Measurements from ENCODE around the gene S100A4.
"Not testable (repeated sequence)": the region's sequence is repeated elsewhere in the genome, so short reads cannot be mapped to it uniquely, and the experiment has no call there.

Gene S100A4

DNA sequence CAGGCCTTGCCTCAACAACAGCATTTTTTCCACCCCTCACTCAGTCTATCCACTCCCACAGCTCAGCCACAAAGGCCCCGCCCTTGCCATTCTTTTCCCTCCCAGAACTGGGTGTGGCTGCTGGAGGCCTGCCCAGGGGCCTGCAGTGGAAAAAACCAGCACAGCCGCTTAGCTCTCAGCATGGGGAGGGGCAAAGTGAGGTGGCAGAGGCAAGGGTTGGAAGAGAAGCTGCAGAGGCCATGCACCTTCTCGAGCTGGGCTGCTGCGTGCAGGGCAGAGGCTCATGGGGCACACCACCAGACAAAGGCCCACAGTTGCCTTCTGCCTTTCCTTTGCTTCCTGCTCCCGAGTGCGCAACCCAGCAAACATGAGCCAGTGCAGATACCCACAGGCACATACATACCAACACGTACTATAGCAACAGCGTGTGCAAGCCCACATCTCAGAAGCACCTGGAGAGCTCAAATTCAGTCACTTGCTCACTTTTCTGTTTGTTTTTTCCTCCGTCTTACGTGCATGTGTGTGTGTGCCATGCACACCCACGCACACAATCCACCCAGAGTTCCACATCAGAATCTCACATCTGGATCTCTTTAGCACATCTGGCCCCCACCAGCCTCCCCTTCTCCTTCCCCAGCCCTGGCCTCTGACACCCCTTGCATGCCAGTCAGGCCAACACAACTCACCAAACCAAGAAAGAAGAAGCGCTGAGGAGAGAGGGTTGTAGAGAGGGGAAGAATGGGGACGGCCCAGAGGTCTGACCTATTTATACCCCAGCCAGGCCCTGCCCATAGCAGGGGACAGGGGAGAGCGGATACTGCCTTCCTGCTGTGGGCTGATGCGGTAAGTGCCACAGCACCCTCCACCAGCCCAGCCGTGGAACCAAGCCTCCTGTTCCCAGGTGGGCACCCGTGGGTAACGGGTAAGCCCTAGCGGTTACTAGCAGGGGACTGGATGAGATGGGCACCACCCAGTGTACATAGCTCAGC lies at the start of gene S100A4:
Gene S100A4 (minus strand): TSS at position 740 of the 989 bp plus-strand sequence. CDS start 1,012 bp downstream, outside the sequence.
- peak; percentile 89 for DNase-seq (ENCODE audit: low read depth)

DNA sequence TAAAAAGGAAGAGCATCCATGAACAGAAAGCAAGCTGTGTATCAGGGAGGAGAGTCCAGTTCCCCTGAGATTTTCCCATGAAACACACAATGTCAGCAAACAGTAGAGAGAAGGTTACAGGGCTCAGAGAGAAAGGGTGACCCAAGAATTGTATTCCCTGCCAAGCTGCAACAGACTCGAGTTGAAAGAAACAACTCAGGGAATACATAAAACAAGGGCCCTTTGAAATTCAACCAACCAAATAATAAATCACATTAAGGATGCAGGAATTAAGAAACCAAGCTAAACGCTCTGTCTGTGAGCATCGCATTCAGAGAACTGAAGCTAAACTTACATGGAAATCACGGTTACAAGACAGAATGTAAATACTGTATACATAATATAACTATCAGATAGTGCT lies 47.1 kb upstream of the S100A4 start:
- no peak for DNase-seq (ENCODE audit: low read depth)

DNA sequence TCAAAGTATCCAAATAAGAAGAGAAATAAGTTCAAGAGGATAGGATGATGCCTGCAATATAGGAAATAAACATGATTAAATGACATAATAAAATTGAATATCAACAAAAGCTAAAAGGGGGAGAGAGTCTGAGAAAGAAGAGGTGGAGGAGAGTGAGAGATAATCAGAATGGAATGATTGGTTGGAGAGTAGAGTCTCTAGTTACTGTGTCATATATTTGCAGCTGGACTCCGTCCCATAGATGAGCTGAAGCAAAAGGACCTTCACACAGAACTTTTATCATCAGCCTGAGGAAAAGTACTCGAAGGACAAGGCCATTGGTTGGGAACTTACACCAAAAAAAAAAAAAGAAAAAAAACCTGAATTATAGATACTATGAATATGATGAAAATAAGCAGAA lies 42.9 kb upstream of the S100A4 start:
- no peak for DNase-seq (ENCODE audit: low read depth)

DNA sequence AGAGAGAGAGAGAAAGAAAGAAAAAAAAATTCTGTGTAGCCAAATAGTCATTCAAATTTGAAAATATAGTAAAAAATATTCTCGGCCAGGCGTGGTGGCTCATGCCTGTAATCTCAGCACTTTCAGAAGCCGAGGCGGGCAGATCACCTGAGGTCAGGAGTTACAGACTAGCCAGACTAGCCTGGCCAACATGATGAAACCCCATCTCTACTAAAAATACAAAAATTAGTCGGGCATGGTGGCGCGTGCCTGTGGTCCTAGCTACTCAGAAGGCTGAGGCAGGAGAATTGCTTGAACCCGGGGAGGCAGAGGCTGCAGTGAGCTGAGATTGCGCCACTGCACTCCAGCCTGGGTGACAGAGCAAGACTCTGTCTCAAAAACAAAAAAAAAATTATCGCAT lies 42.4 kb upstream of the S100A4 start:
- not testable (repeated sequence) for DNase-seq (ENCODE audit: low read depth)

DNA sequence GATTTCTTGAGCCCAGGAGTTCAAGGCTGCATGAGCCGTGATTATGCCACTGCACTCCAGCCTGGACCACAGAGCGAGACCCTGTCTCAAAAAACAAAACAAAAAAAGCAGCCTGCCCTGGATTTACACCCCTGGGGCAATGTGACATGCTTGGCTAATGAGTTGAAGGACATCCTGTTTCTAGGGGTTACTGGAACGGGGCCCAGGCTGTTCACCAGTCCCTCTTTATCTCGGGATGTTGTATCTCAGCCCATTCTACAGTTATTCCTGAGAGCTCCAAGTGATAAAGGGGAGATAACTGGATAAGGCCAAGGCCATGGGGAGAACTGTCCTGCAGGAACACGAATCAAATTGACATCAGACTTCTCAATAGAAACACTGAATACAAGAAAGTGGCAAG lies 41.7 kb upstream of the S100A4 start:
- no peak for DNase-seq (ENCODE audit: low read depth)

DNA sequence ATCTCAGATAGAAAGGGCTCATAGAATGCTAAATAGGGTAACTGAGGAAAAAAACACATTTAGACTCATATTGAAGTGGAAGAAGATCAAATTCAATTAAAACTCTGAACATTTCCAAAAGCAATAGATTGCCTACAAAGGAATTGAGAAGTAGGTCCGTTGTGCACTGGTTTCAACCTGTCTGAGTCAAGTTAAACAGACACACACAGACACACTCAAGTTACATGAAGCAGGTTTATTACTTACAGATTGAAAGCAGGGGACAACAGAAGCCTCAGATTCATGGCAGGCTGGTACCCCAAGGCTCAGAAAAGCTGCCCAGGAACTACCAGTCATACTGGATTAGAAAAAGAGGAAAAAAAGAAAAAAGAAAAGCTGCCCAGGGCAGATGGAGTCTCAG lies 40.7 kb upstream of the S100A4 start:
- DNase-seq (ENCODE audit: low read depth): no peak

DNA sequence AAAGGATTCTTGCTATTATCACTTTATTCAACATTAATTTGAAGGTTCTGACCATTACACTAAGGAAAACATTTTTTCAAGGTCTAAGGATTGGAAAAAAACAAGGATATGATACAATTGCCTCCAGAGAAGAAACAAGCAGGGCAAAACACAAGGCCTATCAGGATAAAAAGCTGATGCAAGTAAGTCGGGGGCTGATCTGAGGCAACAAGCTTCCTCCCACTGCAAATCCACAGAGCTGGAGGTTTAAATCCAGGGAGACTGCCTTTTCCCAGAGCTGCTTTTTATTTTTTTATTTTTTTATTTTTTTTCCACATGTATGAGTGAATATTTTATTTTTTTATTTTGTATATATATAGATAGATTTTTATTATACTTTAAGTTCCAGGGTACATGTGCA lies 39.4 kb upstream of the S100A4 start:
- no peak for DNase-seq (ENCODE audit: low read depth)

DNA sequence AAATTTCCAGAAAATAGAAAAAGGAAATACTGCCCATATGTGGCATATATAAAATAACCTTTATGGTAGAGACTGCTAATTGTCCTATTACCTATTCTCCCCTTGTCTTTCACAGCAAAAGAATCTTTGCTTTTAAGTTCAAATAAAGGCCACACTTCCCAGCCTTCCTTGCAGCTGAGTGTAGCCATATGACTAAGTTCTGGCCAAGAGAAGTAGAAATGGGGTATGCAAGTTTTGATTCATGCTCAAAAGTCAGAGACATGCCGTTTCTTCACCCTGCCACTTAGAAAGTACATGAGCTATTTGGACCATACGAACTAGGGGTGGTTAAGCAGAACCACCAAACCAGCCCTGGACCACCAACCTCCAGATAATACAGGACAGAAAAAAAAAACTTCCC lies 38.4 kb upstream of the S100A4 start:
- DNase-seq (ENCODE audit: low read depth): peak; percentile 62

DNA sequence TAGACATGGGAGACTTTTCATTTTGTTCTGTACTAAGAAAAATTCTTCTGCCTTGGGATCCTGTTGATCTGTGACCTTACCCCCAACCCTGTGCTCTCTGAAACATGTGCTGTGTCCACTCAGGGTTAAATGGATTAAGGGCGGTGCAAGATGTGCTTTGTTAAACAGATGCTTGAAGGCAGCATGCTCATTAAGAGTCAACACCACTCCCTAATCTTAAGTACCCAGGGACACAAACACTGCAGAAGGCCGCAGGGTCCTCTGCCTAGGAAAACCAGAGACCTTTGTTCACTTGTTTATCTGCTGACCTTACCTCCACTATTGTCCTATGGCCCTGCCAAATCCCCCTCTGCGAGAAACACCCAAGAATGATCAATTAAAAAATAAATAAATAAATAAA lies 37.9 kb upstream of the S100A4 start:
- DNase-seq (ENCODE audit: low read depth): not testable (repeated sequence)

DNA sequence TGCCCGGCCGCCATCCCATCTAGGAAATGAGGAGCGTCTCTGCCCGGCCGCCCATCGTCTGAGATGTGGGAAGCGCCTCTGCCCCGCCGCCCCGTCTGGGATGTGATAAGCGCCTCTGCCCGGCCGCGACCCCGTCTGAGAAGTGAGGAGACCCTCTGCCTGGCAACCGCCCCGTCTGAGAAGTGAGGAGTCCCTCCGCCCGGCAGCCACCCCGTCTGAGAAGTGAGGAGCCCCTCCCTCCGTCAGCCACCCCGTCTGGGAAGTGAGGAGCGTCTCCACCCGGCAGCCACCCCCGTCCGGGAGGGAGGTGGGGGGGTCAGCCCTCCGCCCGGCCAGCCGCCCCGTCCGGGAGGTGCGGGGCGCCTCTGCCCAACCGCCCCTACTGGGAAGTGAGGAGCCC lies 37.2 kb upstream of the S100A4 start:
- not testable (repeated sequence) for DNase-seq (ENCODE audit: low read depth)

DNA sequence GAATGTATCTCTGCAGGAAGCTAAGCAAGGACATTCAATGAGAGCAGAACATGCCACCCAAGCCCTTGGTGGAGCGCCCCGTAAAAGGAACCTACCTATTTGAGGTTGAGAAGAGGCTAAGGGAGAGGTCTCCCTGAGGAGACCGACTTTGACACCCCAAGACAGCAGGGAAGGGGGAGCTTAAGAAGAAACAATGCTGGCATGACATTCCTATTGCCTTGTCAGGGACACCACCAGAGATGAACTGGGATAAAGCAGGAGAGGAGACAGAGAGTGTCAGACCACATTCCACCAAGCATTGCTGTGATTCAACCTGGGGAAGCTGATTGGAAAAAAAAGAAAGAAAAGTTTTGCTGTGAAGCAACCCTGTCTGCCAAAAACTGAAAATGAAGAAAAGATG lies 33.3 kb upstream of the S100A4 start:
- DNase-seq (ENCODE audit: low read depth): no peak

DNA sequence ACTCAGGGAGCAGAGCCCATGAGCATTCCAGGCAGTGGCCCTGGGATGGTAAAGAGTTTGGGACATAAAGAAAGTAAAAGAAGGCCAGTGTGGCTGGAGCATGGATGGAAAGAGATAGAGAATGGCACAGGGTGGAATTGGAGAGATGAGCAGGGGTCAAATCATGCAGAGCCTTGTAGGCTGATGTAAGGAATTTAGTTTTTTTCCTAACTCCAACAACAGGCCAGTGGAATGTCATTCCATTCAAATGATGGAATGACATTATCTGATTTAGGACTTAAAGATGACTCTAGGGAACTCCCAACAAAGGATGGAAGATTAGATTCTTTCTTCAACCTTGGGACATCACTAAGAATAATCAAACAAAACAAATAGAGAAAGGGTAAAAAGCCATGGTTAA lies 32.9 kb upstream of the S100A4 start:
- no peak for DNase-seq (ENCODE audit: low read depth)

DNA sequence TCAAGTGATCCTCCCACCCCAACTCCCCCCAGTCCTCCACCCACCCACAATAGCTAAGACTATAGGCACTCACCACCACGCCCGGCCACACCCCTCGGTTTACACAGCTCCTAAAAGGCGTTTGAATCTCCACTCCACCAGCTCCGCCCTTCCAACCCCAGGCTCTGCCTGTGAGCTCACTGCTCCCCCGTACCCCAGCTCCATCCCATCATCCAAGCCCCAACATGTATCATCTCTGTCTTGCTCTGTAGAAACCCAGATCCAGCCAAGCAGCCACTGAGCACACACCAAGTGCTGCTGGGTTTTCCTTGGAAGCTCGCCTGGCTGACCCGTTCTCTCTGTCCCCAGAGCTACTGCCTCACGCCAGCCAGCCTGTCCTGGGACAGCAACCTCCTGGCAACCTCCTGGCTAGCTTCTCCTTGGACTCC lies 32.0 kb upstream of the S100A4 start:
- no peak for DNase-seq (ENCODE audit: low read depth)

DNA sequence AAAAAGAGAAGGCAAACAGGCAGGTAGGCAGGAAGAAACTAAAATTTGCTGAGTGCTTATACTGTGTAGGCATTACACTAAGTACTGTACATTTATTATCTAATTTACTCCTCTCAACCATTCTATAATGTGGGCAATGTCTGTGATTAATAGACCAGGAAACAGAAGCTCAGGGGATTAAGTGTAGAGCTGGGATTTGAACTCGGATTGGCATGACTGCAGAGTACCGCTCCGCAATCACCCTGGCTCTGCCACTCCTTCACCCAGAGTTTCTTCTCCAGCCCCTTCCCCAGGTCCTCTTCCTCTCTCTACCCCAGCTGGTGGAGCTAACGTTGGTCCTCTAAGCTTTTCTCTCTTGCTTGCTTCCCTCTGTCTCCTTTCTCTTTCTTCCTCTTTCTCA lies 31.5 kb upstream of the S100A4 start:
- no peak for DNase-seq (ENCODE audit: low read depth)

DNA sequence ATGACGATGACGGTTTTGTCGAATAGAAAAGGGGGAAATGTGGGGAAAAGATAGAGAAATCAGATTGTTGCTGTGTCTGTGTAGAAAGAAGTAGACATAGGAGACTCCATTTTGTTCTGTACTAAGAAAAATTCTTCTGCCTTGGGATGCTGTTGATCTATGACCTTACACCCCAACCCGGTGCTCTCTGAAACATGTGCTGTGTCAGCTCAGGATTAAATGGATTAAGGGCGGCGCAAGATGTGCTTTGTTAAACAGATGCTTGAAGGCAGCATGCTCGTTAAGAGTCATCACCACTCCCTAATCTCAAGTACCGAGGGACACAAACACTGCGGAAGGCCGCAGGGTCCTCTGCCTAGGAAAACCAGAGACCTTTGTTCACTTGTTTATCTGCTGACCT lies 29.9 kb upstream of the S100A4 start:
- not testable (repeated sequence) for DNase-seq (ENCODE audit: low read depth)

DNA sequence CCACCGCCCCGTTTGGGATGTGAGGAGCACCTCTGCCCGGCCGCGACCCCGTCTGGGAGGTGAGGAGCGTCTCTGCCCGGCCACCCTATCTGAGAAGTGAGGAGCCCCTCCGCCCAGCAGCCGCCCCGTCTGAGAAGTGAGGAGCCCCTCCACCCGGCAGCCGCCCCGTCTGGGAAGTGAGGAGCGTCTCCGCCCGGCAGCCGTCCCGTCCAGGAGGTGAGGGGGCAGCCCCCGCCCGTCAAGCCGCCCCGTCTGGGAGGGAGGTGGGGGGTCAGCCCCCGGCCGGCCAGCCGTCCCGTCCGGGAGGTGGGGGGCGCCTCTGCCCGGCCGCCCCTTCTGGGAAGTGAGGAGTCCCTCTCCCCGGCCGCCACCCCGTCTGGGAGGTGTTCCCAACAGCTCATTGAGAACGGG lies 29.5 kb upstream of the S100A4 start:
- not testable (repeated sequence) for DNase-seq (ENCODE audit: low read depth)

DNA sequence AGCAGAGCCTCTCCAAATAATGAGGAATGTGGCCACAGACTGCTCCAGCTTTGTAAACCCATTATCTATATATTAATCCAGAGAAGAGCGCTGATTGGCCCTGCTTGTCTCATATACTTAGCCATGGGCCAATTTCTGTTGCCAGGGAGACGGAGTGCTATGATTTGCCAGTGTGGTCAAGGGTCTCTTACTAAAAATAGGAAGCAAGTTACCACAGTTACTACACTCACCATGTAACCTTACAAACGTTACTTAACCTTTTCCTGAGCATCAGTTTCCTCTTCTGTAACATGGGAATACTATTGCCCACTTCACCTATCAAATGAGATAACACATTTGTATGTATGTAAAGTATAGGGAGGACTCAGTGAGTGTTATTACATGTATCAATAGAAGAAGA lies 27.7 kb upstream of the S100A4 start:
- no peak for DNase-seq (ENCODE audit: low read depth)

DNA sequence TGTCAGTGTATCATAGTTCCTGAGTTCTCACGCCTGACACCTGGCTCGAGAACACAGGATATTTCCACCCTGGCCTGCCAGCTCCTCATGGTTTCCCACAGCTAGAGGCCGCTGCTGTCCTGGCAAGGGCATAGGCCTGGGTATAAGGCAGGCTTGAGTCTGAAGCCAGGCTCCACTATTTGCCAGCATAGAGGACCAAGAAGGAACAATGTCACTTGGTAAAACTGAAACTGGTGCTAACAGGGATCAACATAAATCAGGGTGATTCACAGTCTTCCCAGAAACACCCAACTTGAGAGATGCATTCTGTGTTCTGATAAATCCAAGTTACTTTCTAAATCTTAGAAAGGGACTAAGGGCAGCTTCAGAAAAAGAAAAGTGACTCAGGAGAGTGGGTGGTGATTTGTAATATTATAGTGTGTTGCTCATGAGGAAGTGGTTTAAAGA lies 27.0 kb upstream of the S100A4 start:
- DNase-seq (ENCODE audit: low read depth): peak; percentile 77

DNA sequence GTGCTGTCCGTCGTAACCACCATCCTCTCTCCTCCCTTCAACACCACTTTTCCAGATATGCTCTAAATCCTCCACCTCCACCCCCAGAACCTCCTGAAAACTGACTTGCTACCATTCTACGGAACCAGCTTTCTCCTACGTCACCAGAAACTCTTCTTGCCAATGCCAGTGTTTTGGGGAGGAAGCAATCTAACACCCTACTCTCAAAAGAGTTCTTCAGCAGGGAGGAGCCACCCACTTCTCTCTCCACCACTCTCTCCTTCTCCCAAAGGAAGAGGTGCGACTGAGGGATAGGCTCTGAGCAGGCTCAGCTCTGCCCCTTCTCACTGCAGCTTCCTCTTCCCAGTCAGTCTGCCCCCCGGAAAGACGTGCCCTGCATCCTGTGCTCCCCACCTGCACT lies 26.1 kb upstream of the S100A4 start:
- DNase-seq (ENCODE audit: low read depth): no peak

DNA sequence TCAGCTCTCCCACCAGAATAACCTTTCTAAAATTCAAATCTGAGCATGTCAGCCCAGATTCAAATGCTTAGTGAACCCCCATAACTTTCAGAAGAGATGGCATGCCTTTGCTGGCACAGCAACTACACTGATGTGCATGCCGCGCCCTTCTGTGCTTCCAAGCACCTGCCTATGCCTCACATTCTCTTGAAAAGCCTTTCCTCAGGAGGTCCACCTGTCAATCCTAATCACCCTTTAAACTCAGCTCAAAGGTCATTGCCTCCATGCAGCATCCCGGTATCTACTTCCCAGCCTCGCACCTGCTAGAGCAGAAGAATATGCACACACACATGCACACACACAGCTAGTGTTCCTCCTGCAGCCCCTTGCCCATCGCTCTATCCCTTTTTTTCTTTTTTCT lies 25.3 kb upstream of the S100A4 start:
- DNase-seq (ENCODE audit: low read depth): no peak

DNA sequence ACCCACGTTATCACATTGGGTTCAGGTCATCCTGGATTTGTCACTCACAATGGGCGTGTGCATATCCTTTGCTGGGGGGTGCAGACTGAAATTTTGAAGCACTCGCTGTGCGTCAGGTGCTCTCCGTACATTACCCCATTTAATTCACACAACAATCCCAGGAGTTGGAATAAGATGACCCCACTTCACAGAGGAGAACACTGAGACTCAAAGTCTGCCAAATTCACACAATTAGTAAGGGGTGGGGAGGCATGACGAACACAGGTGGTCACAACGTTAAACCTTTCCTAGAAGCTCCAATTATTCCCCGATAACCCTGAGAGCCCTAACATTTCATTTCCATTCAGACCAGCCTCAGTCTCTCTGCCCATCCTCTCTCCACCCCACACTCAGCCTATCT lies 23.9 kb upstream of the S100A4 start:
- no peak for DNase-seq (ENCODE audit: low read depth)

DNA sequence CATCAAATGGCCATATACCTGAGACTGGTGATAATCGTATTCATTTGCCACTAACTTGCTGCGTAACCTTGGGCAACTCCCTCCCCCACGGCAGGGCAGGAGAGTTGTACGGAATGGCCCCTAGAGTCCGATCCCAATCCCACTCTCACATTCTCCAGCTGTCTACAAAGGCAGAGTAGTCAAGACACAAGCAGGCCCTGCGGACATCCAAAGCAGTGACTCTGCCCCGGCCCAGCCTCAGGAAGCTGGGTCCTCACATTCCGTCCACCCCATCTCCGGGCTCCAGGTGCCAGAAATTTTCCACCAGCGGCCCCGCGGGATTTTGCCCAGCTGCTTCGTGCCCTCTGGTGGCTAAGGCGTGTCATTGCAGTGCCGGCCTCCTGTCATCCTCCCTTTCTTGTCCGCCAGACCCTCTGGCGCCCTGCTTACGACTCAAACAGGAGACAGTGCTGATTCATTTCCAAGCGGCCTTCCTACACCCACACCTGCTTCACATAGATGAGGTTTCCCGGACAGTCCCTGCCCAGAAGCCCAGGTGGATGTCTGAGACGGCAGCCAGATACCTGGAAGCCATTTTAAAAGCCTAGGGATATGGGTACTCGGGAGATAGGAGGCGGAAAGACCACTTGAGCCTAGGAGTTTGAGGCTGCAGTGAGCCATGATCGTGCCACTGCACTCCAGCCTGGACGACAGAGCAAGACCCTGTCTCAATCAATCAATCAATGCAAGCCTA lies 22.9 kb upstream of the S100A4 start:
- DNase-seq (ENCODE audit: low read depth): peak; percentile 78

Data from iris pigment epithelial cell (primary cell).